ENCODE results near the gene PSME3IP1.

Gene PSME3IP1

GRCh38 chr16:57172721-57173290, 13.0 kb downstream of the PSME3IP1 start:
- no peak for FAIRE-seq
- no peak for DNase-seq (ENCODE audit: insufficient read length, low spot score)

- FAIRE-seq (no peak), DNase-seq (ENCODE audit: insufficient read length, low spot score) (no peak)
Measured at GRCh38 chr16:57169327-57169726, 16.5 kb downstream of the PSME3IP1 start.

GRCh38 chr16:57167953-57168352, 17.9 kb downstream of the PSME3IP1 start:
- DNase-seq (ENCODE audit: insufficient read length, low spot score) (no peak), FAIRE-seq (peak; percentile 82)

- no peak for FAIRE-seq
- DNase-seq (ENCODE audit: insufficient read length, low spot score), result no peak
Measured at GRCh38 chr16:57167538-57167937, 18.3 kb downstream of the PSME3IP1 start.

- FAIRE-seq (peak; percentile 97), DNase-seq (ENCODE audit: insufficient read length, low spot score) (no peak)
Measured at GRCh38 chr16:57166951-57167350, 18.9 kb downstream of the PSME3IP1 start.

GRCh38 chr16:57166451-57166850, 19.4 kb downstream of the PSME3IP1 start:
- no peak for FAIRE-seq
- DNase-seq (ENCODE audit: insufficient read length, low spot score), result no peak

GRCh38 chr16:57165938-57166337, 19.9 kb downstream of the PSME3IP1 start:
- DNase-seq (ENCODE audit: insufficient read length, low spot score) (no peak), FAIRE-seq (no peak)

- DNase-seq (ENCODE audit: insufficient read length, low spot score) (no peak), FAIRE-seq (no peak)
Measured at GRCh38 chr16:57165483-57165882, 20.4 kb downstream of the PSME3IP1 start.

- FAIRE-seq, result no peak
Measured at GRCh38 chr16:57163842-57164241, 22.0 kb downstream of the PSME3IP1 start.

GRCh38 chr16:57159447-57159846, 26.4 kb downstream of the PSME3IP1 start:
- FAIRE-seq, result no peak
- DNase-seq (ENCODE audit: insufficient read length, low spot score), result no peak

More at GRCh38 chr16:57163842-57164241, 22.0 kb downstream of the PSME3IP1 start:
- no peak for DNase-seq (ENCODE audit: insufficient read length, low spot score)

GRCh38 chr16:57157533-57157932, 28.3 kb downstream of the PSME3IP1 start:
- DNase-seq (ENCODE audit: insufficient read length, low spot score), result no peak
- no peak for FAIRE-seq

GRCh38 chr16:57156351-57156703, 29.5 kb downstream of the PSME3IP1 start:
- FAIRE-seq, result no peak

GRCh38 chr16:57155702-57156350, 30.0 kb downstream of the PSME3IP1 start:
- DNase-seq (ENCODE audit: insufficient read length, low spot score) (no peak), FAIRE-seq (no peak)

More at GRCh38 chr16:57156351-57156703, 29.5 kb downstream of the PSME3IP1 start:
- no peak for DNase-seq (ENCODE audit: insufficient read length, low spot score)

- DNase-seq (ENCODE audit: insufficient read length, low spot score) (no peak), FAIRE-seq (no peak)
Measured at GRCh38 chr16:57153841-57154240, 32.0 kb downstream of the PSME3IP1 start.

- no peak for FAIRE-seq
- DNase-seq (ENCODE audit: insufficient read length, low spot score), result no peak
Measured at GRCh38 chr16:57152096-57153093, 33.4 kb downstream of the PSME3IP1 start.

GRCh38 chr16:57151369-57151768, 34.5 kb downstream of the PSME3IP1 start:
- no peak for DNase-seq (ENCODE audit: insufficient read length, low spot score)
- no peak for FAIRE-seq

GRCh38 chr16:57150682-57151330, 35.0 kb downstream of the PSME3IP1 start:
- DNase-seq (ENCODE audit: insufficient read length, low spot score) (no peak), FAIRE-seq (no peak)

GRCh38 chr16:57149391-57149790, 36.4 kb downstream of the PSME3IP1 start:
- DNase-seq (ENCODE audit: insufficient read length, low spot score) (no peak), FAIRE-seq (no peak)

GRCh38 chr16:57148481-57148880, 37.4 kb downstream of the PSME3IP1 start:
- FAIRE-seq, result no peak
- no peak for DNase-seq (ENCODE audit: insufficient read length, low spot score)

GRCh38 chr16:57147381-57148221, 38.2 kb downstream of the PSME3IP1 start:
- FAIRE-seq, result peak; percentile 84
- DNase-seq (ENCODE audit: insufficient read length, low spot score), result no peak
